Esophagus mucosa (tissue), 1 donor: ENCODE results near the gene GARIN3. TPM values are rescaled to one million over a fixed set of nuclear protein-coding genes. Genes with fewer than 3 reads are reported as not detected.
"Not testable (repeated sequence)": the region's sequence is repeated elsewhere in the genome, so short reads cannot be mapped to it uniquely, and the experiment has no call there.

Source experiments
- ATAC-seq: fragments of 200-7000 bp; cut with Tn5 transposase; one replicate; pipeline ENCODE4 v1.9.1; 2020
- total RNA-seq: library from RNA; stranded (reverse); gene quantifications from one replicate; pipeline ENCODE4 v1.2.4, GENCODE V29; 2023
- donor health status: DM: yes; HTN: yes; CAD: no.

Gene GARIN3
- total RNA-seq: not detected

DNA sequence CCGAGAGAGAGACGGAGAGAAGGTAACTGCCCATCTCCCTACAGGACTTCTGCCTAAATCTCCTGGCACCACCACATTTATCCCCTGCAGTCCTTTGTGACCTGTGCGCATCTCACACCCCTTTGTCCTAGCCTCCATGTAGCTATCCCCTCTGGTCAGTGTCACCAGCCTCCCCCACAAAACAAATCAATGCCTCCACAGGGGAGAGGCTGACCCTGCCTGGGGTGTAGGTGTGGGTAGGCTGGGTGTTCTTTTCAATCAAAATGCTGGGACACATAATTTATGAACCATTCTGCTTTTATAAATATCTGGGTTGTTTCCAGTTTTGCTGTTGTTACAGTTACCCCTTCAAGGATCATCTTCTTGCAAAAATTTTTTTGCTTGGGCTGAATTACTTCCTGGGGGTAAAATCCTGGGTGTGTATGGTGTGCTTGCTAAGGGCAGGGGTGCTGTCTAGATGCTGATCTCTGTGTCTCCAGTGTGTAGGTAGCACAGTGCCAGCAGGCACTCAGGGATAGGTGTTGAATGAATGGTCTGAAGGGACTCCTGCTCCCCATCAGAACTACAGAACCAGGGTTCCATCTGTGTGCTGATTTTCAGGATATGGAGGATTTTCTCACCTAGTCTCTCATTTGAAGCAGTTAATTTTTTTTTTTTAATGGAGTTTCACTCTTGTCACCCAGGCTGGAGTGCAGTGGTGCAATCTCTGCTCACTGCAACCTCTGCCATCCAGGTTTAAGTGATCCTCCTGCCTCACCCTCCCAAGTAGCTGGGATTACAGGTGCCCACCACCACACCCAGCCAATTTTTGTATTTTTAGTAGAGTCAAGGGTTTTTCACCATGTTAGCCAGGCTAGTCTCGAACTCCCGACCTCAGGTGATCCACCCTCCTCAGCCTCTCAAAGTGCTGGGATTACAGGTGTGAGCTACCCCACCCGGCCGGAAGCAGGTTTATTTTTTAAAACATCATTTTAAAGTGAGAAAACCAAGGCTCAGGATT is at the start of gene GARIN3:
GARIN3 (minus strand) TSS at position 51 of the 1,000 bp plus-strand sequence. CDS start 96 bp downstream, outside the sequence.
- no peak for ATAC-seq

DNA sequence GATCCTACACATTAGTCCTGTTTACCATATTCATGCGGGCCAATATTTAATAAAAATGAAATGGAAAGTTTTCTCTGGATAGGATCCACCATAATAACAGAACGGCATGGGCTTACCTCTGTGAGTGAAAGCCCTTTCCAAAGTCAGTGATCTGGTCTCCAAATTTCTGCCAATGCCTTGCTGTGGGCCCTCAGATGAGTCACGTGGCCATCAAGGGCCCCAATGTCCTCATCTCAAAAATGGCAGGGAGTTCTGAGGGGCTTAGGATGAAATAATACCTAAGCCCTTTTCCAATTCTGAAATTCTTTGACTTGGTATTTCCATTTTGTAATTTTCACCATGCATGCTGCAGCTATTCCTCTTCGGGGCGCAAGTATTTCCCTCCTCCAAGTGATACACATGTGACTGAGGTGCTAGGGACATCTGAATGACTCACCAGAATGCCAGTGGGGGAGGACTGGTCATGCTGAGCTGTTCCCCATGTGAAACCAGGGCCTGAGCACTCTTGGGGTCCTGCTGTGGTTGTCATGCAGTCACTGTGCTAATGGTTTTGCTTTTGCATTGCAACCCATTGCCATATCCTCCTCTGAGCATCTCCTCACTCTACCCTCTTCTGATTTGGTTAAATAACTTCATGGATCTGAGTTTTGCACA is 49.6 kb upstream of the GARIN3 start:
- ATAC-seq: no peak

DNA sequence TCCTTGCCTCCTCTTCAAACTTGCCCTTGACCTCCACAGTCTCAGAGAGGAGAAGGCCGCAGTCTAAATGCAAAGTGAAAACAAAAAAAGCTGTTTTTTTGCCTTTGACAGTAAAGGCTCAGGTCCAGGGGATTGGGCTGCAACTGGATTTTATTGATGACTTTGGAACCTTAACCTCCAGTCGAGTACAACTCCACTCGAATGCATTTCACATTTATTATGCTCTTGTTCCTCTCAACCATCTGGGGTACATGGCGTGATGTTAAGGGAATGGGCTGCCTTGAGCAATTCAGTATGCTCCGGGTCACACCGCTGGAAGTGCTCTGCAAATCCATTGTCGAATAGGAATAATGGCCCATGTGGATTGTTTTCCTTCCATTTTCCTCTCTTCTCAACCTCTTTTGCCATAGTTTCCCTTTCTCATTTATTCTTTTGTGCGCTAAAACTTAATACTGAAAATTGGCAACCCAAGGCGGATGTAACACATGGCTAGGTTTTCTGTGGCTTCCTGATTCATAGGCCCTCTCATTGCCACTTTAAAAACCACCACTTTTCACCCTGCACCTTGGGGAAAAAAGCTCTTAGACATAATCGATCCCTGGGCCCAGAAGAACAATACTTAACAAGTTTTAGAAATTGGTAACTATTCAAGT is 48.9 kb upstream of the GARIN3 start:
- no peak for ATAC-seq

- ATAC-seq: no peak
These were observed 48.4 kb upstream of the GARIN3 start for GRCh38 chr5:157214415-157214814.

DNA sequence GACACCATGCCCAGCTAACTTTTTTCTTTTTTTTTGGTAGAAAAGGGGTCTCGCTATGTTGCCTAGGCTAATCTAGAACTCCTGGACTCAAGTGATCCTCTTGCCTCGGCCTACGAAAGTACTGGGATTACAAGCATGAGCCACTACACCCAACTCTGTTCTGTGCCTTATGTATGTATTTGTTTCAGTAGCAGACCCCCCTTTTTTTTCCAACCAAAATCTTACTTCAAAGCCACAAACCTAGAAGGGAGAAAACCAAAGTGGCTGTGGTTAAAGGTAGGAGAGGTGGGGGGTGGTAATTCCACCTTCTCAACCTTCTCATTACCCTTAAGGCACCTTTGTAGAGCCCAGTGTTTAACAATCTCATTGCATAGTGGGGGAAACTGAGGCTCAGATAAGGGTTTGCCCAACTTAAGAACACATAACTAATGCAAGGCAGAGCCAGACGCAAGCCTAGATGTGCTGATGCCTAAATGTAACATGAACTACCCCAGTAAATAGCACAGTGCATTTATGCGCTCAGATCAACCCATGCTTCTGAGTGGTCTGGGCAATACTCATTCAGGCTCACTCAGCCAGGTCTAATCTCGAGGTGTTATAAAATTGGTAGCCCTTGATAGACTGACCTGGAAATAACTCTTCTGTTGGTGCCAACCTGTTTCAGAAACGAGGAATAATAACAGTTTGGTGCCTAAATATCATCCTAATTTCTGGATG is 47.6 kb upstream of the GARIN3 start:
- ATAC-seq: no peak

DNA sequence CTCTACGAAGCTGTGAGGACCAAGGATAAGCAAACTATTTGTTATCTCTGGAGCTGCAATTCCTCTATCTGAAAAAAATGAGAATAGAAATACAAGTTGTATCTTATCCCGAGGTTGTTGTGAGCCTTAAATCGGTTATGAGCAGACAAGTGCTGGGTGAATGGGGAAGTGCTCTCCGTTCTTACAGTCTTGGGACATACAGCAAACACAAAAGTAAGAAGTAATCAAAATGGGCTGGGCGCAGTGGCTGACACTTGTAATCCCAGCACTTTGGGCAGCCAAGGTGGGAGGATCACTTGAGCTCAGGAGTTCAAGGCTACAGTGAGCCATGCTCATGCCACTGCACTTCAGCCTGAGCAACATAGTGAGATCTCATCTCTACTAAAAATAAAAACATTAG is 46.2 kb upstream of the GARIN3 start:
- ATAC-seq: no peak

- ATAC-seq: not testable (repeated sequence)
These were observed 44.6 kb upstream of the GARIN3 start for GRCh38 chr5:157210652-157211051.

DNA sequence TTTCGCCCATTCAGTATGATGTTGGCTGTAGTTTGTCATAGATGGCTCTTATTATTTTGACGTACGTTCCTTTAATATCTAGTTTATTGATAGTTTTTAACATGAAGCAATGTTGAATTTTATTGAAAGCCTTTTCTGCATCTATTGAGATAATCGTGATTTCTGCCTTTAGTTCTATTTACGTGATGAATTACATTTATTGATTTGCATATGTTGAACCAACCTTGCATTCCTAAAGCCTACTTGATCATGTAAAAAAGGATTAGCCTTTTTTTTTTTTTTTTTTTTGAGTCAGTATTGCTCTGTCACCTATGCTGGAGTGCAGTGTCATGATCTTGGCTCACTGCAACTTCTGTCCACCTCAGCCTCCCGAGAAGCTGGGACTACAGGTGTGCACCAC is 39.6 kb upstream of the GARIN3 start:
- ATAC-seq: no peak

GRCh38 chr5:157204765-157205164 is 38.7 kb upstream of the GARIN3 start:
- no peak for ATAC-seq

GRCh38 chr5:157203417-157203816 is 37.4 kb upstream of the GARIN3 start:
- ATAC-seq: no peak

DNA sequence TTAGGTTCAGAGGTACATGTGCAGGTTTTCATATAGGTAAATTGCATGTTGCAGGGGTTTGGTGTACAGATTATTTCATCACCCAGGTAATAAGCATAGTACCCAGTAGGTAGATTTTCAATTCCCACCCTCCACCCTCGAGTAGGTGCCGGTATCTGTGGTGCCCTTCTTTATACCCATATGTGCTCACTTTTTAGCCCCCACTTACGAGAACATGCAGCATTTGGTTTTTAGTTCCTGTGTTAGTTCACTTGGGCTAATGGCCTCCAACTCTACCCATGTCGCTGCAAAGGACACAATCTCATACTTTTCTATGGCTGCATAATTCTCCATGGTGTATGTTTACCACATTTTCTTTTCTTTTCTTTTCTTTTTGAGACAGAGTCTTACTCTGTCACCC is 35.8 kb upstream of the GARIN3 start:
- ATAC-seq: no peak

- ATAC-seq: no peak
These were observed 32.4 kb upstream of the GARIN3 start for GRCh38 chr5:157198277-157198986.

GRCh38 chr5:157197086-157197485 is 31.0 kb upstream of the GARIN3 start:
- no peak for ATAC-seq

- ATAC-seq: no peak
These were observed 30.0 kb upstream of the GARIN3 start for GRCh38 chr5:157196045-157196444.

DNA sequence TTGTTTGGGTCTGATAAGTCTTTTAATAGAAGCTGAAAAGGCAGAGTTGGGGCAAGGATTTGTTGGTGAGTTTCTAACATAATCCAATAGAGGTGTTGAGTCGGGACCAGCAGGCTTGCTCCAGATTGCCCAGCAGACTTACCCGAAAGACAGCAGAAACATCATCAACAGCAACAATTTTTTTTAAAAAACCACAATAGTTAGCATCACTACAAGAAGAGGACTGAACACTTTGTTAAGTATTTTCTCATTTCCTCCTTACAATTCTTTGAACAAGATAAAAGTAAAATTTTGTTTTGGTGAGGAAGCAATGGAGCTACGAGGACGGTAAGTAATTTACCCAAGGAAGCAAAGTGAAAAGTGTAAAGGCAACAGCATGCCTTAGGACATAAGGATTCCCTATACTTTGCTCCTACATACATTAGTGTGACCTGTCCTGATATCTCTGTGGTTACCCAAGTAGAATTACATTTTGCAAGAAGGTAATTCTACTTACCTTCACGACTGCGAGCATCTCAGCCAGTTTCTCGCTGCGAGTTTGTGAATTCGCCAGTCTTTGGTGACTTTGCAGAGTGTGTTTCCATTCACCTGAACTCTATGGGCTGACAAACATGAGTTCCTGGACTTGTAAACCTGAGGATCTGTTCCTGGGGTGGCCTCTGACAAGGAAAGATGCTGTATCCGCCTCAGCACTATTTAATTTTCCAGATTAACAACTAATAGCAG is 27.8 kb upstream of the GARIN3 start:
- no peak for ATAC-seq

DNA sequence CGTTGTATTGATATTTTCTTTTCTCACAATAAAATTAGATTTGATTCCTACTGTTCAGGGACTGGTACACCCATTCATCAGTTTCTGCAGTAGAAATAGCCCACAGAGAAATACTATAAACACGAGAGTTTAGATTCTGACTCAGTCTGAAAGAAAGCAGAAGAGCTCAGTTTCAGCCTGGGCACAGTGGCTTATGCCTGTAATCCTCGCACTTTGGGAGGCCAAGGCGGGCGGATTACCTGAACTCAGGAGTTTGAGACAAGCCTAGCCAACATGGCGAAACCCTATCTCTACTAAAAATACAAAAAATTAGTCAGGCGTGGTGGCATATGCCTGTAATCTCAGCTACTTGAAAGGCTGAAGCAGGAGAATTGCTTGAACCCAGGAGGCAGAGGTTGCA is 23.2 kb upstream of the GARIN3 start:
- no peak for ATAC-seq

- no peak for ATAC-seq
These were observed 22.2 kb upstream of the GARIN3 start for GRCh38 chr5:157188270-157188669.

DNA sequence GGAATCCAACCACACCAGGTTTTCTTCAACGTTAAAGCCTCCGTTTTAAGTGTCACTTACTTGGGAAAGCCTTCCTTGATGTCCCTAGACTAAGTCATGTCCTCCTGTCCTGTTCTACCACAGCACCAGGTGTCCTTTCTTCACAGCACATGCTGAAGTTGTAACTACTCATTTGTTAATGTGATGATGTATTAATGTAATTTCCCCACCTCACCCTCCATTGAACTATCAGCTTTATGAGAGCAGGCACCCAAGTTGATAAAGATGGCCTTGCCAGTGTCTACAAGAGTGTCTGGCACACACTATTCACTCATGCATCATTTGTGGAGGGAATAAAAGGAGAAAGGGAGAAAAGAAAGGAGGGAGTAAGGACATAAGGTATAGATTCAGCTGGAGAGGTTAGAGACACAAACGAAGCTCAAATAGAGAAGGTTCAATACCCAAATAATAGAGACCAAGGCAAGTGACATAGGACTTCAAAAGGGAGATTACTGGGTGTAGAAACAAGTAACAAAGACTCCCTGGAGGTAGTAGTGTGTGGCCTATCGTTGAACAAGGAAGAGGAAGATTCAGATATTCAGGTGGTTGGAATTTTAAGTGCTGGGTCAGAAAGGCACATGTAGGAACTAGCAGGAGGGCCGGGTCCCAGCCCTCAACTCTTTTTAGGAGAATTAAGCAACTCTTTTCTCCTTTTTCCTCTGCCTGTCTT is 21.1 kb upstream of the GARIN3 start:
- ATAC-seq: no peak

GRCh38 chr5:157186309-157187045 is 20.4 kb upstream of the GARIN3 start:
- ATAC-seq: no peak

DNA sequence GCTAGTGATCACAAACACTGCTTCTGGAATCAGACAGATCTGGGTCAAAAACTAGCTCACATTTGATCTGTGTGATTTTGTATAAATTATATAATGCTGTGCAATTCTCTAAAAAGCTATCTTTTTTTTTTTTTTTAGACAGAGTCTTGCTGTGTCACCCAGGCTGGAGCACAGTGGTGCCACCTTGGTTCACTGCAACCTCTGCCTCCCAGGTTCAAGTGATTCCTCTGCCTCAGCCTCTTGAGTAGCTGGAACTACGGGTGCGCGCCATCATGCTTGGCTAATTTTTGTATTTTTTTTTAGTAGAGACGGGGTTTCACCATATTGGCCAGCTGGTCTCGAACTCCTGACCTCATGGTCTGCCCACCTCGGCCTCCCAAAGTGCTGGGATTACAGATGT is 19.1 kb upstream of the GARIN3 start:
- ATAC-seq: not testable (repeated sequence)
